ENCODE results near the gene VIPR2.
"Not testable (repeated sequence)": the region's sequence is repeated elsewhere in the genome, so short reads cannot be mapped to it uniquely, and the experiment has no call there.

The VIPR2 gene

GRCh38 chr7:158985583-158985982 is 159.1 kb downstream of the VIPR2 start:
- DNase-seq (ENCODE audit: low spot score): no peak

GRCh38 chr7:158984007-158984406 is 160.7 kb downstream of the VIPR2 start:
- not testable (repeated sequence) for DNase-seq (ENCODE audit: low spot score)

GRCh38 chr7:158982080-158982479 is 162.6 kb downstream of the VIPR2 start:
- DNase-seq (ENCODE audit: low spot score): not testable (repeated sequence)

- DNase-seq (ENCODE audit: low spot score): no peak
These were observed 164.9 kb downstream of the VIPR2 start for GRCh38 chr7:158979635-158980351.

GRCh38 chr7:158979023-158979529 is 165.6 kb downstream of the VIPR2 start:
- no peak for DNase-seq (ENCODE audit: low spot score)

Data from cerebellar cortex (tissue), 1 donor.